ENCODE data around the gene RSRC2.

DNA sequence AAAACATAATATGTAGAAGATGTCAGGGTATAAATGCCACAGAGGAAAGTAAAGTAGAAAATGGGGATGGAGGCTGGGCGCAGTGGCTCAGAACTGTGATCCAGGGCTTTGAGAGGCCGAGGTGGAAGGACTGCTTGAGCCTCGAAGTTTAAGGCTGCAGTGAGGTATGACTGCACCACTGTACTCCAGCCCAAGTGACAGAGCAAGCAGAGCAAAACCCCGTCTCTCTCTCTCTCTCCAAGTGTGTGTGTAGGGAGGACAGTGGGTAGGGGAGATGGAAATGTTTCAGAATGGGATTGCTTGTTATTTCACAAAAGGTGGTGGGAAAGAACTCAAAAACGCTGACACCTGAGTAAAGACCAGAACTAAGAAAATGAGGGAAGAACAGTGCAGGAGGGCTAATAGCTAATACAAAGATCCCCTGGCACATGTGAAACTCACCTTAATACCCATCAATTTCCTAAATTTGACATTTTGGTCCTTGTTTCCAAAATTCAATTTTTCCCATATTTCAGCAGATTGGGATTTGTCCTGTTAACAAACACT lies 20.3 kb downstream of the RSRC2 start:
- TF ChIP-seq CTCF (IDR thresholded peaks at IDR 0.05 in 4 of 5, conservative IDR thresholded peaks at IDR 0.05 in 1 of 5) (no peak), POLR2A (IDR thresholded peaks at IDR 0.05) (no peak)
